GM19328 (cell line): ENCODE results near the gene ARHGAP45.
A peak's percentile ranks its signal among the peaks of the same experiment; 100 is the strongest.

ENCODE experiments used
- ATAC-seq: cut with Tn5 transposase; IDR thresholded peaks from one replicate; pipeline ENCODE4 v1.9.1; 2021; ENCODE audit warnings: mild to moderate bottlenecking, moderate library complexity; ENCODE audit not compliant: unreplicated experiment

Gene ARHGAP45

DNA sequence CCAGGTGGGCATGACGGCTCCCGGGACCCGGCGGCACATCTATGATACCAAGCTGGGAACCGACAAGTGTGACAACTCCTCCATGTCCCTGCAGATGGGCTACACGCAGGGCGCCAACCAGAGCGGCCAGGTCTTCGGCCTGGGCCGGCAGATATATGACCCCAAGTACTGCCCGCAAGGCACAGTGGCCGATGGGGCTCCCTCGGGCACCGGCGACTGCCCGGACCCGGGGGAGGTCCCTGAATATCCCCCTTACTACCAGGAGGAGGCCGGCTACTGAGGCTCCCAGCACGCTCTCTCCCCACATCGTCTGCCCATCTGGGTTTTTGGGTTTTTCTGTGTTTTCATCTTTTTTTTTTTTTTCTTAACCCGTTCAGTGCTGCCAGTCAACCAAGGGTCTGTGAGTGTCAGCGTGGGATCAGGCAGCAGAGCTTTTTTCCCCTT, 29.3 kb upstream of the ARHGAP45 start:
- ATAC-seq, result no peak

- no peak for ATAC-seq
Measured at GRCh38 chr19:1038978-1039645, 27.9 kb upstream of the ARHGAP45 start.

DNA sequence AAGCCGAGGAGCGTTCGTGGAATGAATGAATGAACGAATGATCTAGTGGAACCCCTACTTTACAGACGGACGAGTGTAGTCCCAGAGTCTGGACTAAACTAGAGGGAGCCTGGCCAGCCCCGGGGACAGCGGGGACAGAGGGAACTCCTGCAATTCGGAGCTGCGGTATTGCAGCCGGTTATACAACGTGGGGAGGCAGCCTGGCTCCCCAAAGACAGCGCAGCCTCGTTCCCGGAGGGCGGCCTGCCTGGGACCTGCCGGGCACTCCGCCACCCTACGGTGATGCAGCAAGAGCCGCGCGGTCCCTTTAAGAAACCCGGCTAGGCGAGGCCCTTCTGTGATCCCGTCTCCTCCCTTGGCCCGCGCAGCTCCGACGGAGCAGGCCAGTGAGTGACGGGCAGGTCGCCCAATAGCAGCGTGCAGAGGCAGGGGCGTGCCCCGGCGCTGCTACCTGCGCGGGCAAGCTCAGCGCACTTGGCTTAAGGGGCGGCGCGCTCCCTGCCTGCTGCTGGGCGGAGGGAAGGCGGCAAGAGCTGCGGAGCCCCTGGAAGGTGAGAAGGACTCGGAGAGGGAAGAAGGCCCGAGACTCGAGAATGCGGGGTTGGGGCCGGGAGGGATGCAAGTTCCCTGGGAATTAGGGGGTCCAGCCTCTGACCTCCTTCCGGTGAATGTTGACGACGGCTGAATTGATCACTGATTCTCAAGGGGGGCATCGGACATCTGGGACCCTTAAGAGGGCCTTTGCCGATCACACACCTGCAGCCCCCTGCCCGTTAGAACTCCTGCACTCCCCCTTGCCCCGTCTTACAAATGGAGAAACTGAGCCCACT, 27.1 kb upstream of the ARHGAP45 start, which contains the start of gene ABCA7:
ABCA7 (plus strand) TSS at position 462 of the 830 bp plus-strand sequence. CDS start 1,255 bp downstream, outside the sequence.
- peak; percentile 71 for ATAC-seq

DNA sequence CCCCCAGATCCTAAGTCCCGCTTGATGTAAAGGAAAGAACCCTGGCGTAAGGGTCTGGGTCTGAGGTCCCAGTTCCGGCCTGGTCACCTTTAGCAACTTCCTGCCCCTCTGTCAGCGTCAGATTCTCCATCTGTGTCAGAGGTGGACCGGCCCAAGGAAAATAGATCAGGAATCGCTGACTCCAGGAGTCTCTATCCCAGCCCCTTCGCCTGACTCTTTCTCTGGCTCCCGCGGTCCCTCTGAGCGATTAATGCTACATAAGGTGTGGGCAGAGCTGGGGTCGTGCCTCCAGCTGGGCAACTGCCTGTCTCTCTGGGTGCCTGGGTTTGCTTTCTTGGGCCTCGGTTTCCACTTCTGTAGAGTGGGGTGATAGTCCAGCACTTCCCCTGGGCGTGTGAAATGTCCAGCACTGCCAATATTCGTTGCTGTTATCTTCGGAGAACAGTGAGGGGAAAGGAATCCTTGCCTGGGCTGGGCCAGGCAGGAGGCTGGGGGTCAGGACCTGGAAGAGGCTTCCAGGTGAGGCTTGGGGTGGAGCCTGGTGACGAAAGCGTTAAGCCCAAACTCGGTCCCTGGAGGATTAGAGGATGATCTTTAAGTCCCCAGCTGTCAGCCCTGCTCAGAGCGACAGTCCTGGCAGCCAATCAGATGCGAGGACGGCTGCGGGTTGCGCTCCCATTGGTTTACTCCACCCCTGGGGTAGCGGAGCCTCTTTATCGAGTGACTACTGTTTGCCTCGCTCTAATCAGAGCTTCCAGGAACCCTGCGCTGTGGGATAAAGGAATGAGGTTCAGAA, 26.3 kb upstream of the ARHGAP45 start:
- ATAC-seq, result no peak

- ATAC-seq, result no peak
Measured at GRCh38 chr19:1041272-1041834, 25.6 kb upstream of the ARHGAP45 start.

DNA sequence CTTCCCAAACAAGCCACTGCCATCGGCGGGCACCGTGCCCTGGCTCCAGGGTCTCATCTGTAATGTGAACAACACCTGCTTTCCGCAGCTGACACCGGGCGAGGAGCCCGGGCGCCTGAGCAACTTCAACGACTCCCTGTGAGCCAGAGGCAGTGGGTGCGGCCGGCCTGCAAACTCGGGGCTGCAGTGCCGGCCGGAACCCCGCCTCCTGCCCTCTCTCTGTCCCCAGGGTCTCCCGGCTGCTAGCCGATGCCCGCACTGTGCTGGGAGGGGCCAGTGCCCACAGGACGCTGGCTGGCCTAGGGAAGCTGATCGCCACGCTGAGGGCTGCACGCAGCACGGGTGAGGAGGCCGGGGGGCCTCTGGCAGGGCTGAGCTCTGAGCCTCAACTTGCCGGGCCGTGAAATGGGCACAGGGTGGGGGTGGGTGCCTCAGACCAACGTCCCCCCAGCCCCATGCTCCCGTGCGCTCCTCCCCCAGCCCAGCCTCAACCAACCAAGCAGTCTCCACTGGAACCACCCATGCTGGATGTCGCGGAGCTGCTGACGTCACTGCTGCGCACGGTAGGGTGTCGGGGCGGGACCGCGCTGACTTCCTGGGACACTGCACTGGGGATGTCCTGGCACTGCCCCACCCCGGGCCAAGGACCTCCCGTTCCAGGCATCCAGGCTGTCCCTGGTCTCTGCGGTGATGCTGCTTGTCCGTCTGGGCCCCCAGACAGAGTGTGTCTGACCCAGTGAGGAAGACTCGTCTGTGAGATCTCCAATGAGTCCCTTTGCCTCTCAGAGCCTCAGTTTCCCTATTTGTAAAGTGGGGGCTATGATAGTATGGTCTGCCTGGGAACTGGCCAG, 24.9 kb upstream of the ARHGAP45 start:
- ATAC-seq, result no peak

- ATAC-seq, result no peak
Measured at GRCh38 chr19:1042689-1043511, 24.1 kb upstream of the ARHGAP45 start.

DNA sequence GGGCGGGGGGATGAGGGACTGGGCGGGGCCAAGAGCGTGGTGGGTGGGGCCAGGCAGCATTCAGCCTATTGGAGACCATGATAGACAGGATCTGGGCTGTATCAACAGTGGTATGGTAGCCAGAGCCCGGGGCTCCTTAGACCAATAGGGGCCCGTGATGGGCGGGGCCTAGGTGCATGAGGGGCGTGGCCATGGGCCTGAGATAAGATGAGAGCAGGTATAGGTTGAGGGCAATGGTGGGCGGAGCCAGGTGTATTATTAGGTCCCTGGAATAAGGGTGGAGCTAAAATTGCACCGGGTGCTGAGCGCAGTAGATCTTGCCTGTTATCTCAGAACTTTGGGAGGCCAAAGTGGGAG, 21.7 kb upstream of the ARHGAP45 start:
- no peak for ATAC-seq

DNA sequence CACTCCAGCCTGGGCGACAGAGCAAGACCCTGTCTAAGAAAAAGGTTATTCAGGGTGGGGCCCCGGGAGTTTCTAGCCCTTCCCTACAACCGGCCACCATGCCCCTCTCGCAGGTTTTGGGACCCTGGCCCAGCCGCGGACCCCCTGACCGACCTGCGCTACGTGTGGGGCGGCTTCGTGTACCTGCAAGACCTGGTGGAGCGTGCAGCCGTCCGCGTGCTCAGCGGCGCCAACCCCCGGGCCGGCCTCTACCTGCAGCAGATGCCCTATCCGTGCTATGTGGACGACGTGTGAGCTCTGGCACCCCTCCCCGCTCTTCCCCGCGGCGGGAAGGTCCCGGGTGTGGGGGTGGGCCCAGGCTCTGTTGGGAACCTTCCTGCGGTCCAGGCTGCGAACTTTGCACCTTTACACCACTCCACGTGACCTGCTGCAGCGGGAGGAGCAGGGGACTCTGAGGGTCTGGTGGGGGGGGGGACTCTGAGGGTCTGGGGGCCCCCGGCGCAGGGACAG, 20.8 kb upstream of the ARHGAP45 start:
- no peak for ATAC-seq

DNA sequence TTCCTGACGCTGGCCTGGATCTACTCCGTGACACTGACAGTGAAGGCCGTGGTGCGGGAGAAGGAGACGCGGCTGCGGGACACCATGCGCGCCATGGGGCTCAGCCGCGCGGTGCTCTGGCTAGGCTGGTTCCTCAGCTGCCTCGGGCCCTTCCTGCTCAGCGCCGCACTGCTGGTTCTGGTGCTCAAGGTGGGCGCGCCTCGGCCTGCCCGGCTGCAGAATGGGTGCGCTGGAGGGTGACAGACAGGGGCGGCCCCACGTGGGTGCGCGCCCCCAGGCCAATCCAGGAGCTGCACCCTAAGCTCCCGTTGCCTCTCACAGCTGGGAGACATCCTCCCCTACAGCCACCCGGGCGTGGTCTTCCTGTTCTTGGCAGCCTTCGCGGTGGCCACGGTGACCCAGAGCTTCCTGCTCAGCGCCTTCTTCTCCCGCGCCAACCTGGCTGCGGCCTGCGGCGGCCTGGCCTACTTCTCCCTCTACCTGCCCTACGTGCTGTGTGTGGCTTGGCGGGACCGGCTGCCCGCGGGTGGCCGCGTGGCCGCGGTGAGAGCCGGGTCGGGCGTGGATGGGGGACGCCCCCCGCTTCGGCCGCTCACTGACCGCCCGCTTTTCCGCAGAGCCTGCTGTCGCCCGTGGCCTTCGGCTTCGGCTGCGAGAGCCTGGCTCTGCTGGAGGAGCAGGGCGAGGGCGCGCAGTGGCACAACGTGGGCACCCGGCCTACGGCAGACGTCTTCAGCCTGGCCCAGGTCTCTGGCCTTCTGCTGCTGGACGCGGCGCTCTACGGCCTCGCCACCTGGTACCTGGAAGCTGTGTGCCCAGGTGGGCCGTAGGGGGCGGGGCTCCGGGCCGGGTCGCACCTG, 19.9 kb upstream of the ARHGAP45 start:
- ATAC-seq, result no peak

DNA sequence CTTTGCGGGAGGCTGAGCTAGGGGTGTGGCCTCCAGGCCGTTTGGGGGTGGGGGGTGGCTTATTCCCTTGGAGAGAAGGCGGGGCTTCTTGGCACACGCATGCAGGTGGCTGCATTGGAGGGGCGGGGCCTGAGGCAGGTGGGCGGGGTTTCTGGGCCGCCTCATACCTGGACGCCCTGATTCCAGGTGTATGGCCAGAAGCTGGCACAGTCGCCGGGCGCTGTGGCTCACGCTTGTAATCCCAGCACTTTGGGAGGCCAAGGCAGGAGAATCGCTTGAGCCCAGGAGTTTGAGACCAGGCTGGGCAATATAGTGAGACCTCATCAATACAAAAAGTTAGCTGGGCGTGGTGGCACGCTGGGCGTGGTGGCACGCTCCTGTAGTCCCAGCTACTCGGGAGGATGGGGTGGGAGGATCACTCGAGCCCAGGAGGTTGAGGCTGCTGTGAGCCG, 19.2 kb upstream of the ARHGAP45 start:
- ATAC-seq, result no peak

DNA sequence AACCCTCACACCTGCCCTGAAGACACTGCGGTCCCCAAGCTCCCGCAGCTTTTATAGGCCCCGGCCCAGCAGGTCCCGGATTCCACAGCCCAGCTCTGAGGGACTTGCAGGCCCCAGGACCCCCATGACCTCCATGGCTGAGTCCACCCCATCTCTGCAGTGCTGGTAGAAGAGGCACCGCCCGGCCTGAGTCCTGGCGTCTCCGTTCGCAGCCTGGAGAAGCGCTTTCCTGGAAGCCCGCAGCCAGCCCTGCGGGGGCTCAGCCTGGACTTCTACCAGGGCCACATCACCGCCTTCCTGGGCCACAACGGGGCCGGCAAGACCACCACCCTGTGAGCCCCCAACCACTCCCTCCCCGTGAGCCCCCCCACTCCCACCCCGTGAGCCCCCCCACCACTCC, 17.9 kb upstream of the ARHGAP45 start:
- no peak for ATAC-seq

- ATAC-seq, result no peak
Measured at GRCh38 chr19:1049800-1050199, 17.2 kb upstream of the ARHGAP45 start.

GRCh38 chr19:1050989-1051788, 15.8 kb upstream of the ARHGAP45 start:
- ATAC-seq, result no peak

DNA sequence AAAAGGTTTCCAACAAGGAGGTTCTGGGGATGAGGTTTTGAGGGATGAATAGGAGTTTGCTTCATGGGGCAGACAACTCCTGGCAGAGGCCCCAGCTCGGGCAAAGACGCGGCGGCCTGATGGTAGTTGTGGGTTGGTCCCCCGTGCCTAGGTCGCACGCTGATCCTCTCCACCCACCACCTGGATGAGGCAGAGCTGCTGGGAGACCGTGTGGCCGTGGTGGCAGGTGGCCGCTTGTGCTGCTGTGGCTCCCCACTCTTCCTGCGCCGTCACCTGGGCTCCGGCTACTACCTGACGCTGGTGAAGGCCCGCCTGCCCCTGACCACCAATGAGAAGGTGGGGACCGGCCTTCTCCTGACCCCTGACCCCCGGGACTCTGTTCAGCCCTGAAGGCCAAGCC, 15.2 kb upstream of the ARHGAP45 start:
- no peak for ATAC-seq

- no peak for ATAC-seq
Measured at GRCh38 chr19:1052349-1052975, 14.5 kb upstream of the ARHGAP45 start.
